Right lung (tissue), 5 donors: ENCODE data around the gene USP48. TPM values are rescaled to one million over a fixed set of nuclear protein-coding genes. Genes with fewer than 3 reads are reported as not detected.

Experiments used
- DNase-seq, 2 donors: peaks; one replicate each; pipeline ENCODE4 v3.0.0-alpha.2; 2013
- polyA plus RNA-seq, 5 donors: library from polyadenylated mRNA; unstranded; fragments of 120-200 nt; gene quantifications; one replicate each; pipeline versions ENCODE4 v1.2.1 to v1.2.3, GENCODE V29; 2013; ENCODE audit warnings: inconsistent platforms in 1 of 5, low replicate concordance in 1 of 5; ENCODE audit not compliant: insufficient read length in 5 of 5, insufficient read depth in 1 of 5

USP48 gene
- polyA plus RNA-seq, 5 donors, result 58.1 to 94.4 (median 83.9) TPM

DNA sequence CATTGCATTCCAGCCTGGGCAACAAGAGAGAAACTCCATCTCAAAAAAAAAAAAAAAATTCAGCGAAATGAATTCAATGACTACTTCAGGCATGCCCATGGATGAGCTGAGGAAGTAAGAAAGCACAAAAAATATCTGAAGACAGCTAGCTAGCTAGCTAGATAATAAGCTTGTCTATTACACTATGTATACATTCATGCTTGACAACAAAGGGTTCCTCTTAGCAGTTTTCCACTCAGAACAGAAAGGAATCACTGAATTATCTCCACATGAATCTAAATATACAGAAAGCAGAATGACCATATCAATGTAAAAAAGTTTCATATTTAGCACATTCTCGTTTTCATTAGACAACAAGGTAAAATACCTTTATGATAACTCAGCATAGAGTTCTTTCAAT lies 32.1 kb downstream of the USP48 start:
- no peak for DNase-seq

DNA sequence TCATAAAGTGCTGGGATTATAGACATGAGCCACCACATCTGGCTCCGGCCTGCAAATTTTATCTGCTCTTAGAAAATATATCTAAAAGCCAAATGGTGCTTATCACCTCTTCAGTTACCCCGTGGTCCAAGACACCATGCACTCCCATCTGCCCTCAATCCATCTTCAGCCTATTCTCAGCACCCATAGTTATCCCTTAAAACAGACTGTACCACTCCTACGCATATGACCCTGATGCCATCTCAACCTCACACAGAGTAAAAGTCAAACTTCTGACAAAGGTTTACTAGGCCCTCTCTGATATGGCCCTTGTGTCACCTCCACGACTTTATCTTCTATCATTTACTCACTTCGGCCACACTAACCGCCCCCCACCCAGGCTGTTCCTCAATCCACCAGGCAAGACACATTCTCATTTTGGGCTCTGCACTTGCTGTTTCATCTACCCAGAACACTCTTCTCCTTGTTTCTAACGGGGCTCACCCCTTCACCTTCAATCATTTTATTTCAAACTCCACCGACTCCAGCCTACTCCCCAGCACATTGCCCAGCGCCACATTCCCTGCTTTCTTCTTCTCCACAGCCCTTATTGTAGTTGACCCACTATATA lies 33.0 kb downstream of the USP48 start:
- no peak for DNase-seq

DNA sequence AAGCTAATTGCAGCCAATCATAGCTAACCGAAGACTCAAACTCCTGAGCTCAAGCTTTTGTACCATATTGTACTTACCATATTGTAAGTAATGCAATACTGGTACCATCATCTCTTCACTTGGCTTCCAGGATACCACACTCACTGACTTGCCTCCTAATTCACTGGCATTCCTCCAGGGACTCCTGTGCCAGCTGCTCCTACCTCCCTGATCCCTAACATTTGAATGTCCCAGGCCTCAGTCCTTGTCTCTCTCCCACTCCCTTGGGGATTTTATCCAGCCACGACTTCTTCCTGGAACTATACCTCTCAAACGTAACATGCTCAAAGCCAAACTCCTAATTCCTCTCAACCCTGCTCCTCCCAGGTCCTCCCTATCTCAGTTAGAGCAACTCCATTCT lies 33.8 kb downstream of the USP48 start:
- no peak for DNase-seq

DNA sequence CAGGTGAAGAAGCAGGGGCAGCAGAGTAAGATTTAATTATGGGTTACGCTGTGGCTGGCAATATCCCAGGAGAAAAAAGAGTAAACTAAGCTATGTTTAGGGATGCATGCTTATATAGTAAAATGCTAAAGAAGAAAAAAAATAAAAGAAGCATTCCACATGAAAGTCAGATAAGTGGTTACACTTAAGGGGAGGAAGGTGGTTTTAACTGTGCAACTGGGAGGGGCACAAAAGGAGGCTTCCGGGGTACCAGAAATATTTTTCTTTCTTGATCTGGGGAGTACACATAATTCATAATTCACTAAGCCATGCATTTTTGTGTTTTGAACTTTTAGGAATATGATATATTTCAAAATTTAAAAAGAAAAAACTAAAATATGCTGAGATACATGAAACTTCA lies 39.5 kb downstream of the USP48 start:
- DNase-seq, result no peak

- no peak for DNase-seq
These were observed 40.4 kb downstream of the USP48 start for GRCh38 chr1:21742578-21742977.

DNA sequence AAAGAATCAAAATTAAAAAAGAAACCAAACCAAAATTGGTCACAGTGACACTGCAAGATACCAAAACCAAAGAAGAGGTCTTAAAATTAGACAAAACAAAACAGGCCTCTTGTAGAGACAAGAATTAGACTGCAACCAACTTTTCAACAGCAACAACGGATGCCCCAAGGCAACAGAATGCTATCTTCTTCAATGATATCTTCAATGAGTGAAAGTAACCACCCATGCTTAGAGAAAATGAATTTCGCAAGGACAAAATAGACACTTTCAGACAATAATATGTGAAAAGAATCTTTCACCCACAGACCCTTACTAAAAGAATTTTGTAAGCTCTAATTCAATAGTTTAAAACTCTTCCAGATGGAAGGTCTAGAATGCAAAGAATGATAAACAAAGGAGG lies 41.7 kb downstream of the USP48 start:
- DNase-seq, result no peak

GRCh38 chr1:21736876-21737275 lies 46.1 kb downstream of the USP48 start:
- DNase-seq, result no peak

DNA sequence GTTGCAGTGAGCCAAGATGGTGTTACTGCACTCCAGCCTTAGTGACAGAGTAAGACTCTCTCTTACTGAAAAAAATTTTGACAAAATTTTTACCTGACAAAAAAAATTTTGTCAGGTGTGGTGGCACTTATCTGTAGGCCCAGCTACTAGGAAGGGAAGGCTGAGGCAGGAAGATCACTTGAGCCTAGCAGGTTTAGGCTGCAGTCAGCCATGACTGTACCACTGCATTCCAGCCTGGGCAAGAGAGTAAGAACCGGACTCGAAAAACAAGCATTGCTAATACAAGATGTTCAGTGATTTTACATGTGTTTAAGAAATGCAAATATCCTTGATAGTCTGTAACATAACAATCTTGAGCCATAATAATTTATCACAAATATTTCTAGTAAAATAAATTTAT lies 46.9 kb downstream of the USP48 start:
- DNase-seq, result no peak

DNA sequence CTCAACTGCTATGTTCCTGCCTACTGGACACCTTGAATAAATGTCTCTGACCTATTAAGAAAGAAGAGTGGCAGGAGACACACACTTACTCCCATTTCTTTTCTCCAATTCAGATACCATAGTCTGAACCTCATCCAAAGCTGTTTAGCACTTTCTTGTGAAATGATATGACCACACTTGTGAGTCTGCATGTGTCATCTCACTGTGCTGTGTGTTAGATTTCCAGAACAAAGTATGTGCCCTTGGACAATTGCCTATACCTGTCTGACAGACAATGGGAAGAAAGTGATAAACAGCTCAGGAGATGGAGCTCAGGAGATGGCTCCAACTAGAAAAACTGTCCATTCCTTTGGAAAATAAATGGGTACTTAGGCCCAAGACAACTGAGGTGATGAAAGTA lies 48.4 kb downstream of the USP48 start:
- DNase-seq, result no peak

GRCh38 chr1:21732664-21733063 lies 50.3 kb downstream of the USP48 start:
- no peak for DNase-seq

DNA sequence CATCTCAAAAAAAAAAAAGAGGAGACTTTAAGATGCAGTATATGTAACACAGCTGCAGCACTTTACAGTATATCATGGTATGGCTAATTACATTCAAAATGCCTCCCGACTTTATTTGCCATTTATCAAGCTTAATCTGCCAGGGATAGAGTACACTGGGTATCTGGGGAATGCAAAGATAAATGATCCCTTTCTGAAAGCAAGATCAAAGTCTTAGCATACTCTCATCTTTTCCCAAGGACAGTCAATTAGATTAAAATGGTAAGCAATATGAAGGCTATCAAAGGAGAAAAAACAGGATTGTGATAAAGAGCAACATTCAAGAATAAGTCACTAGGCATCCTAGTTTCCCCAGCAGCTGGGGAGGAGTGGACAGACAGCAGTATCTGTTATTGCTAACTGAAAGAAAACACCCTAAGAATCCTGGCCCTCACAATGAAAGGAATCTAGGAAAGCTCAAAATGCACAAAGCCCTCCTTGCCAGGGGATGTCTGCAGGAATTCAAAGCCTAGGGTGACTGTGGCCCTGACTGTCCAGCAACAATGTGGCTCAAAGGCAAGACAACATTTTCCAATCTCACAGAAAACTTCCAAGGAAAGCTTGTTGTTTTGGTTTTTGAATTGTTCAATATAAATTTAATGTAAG lies 57.1 kb downstream of the USP48 start:
- no peak for DNase-seq

DNA sequence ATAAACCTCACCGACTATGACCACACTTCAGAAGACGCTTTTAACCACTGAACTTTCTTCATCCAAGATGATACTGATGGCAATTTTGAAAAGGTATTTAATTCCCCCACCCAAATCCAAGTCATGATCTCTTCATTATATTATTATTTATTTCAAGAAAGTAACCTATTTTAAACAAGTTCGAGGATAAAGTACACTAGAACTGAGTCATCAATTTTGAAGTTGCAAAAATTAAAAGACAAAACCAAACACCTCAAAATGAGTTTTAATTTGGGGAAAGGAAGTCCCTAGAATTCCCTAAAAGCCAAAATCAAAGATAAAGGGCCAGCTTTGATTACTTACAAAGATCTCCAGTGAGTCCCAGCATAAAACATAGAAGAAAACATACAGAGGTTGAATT lies 58.4 kb downstream of the USP48 start:
- DNase-seq, result no peak

- no peak for DNase-seq
These were observed 58.9 kb downstream of the USP48 start for GRCh38 chr1:21724098-21724497.

DNA sequence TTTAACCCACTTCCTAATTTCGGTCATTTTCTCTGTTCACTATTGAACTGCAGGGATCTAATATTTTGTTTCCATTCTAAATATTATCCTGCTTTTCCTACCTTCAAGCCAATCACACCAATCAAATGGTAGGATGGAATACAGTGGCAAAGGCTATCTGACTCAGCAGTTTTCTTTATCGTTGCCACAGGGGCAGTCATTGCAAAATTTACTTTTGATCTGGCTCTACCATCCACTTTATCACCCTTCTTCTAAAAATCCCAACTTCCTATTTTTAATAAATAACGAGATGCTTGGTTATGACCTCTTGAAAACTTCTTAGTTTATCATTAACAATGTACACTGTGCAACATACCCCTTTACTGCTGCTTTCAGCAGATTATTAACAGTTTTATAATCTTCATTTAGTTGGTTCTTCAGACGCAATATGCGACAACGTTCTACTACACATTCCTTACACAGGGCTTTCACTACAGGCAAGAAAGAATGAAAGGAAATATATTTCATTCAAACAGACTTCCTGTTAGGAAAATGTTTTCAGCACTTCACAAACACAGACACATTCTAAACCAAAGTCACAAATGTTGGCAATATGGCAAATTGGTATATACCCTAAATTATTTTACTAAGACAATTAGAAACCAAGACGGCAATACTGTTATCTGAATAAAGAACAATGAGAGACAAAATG lies 61.5 kb downstream of the USP48 start:
- DNase-seq, result no peak

DNA sequence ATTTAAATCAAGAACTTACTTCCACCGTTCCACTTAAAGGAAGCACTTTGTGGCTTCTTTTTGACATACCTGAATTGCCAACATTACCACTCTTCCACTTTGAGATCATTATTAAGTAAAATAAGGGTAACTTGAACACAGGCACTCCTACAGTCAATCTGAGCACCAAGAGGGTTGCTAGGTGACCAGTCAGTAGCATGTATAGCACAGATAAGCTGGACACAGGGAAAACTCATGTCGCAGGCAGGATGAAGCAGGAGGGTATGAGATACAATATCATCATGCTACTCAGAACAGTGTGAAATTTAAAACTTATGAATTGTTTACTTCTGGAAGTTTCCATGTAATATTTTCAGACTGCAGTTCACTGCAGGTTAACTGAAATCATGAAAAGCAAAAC lies 66.8 kb downstream of the USP48 start:
- no peak for DNase-seq

GRCh38 chr1:21707891-21708290 lies 75.1 kb downstream of the USP48 start:
- DNase-seq, result no peak

GRCh38 chr1:21707086-21707840 lies 75.7 kb downstream of the USP48 start:
- DNase-seq, result no peak

- DNase-seq, result no peak
These were observed 76.7 kb downstream of the USP48 start for GRCh38 chr1:21706151-21706835.

GRCh38 chr1:21705303-21705980 lies 77.5 kb downstream of the USP48 start:
- no peak for DNase-seq

DNA sequence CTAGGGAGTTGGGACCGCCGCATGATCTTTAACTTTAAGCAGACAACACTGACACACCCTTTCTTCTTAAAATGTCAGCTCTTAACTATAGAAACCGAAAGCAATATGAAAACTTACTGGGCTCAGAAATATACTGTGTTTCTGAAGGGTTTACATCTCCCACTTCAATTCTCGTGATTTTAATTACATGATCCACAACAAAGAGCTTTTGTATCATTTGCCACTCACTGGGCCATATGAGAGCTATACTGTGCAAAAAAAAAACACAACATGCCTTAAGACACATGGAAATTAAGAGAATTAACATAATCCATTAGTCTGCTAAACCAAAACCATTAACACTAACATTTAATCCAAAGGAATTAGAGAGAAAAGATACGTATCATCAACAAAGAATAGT lies 78.8 kb downstream of the USP48 start:
- no peak for DNase-seq

DNA sequence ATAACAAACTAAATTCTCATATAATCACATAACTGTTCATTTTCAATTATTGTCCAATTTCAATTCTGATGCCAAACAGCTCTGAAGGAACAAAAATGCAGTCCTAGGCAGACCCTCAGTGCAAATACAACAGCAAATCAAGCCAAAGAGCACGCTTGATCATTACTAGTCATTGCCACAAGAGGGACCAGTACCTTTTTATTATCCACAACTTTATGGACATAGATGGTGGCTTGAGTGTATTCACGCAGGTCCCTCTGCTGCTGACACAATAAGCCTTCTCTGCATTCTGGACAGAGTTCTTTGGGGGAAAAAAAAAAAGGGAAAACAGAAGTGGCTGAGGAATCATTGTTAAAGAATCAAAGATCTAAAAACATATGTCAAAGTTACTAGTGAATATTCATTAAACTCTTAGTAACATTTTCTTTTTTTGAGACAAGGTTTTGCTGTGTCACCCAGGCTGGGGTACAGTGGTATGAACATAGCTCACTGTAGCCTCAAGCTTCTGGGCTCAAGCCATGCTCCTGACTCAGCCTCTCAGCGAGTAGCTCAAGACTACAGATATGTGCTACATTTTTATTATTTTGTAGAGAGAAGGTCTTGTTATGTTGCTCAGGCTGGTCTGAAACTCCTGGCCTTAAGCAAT lies 79.5 kb downstream of the USP48 start:
- no peak for DNase-seq
